A673 (cell line): ENCODE measurements around the gene HMCN2.

ENCODE experiments used
- EZH2 ChIP-seq: fragments of 200-600 bp; sonication (generic); IDR thresholded peaks from 2 replicates; pipeline ENCODE4 v1.6.1; 2017; ENCODE audit warnings: borderline replicate concordance, low read depth, mild to moderate bottlenecking, mixed read lengths, antibody characterized with exemption, low read length; ENCODE audit not compliant: poor library complexity, severe bottlenecking
- TF ChIP-seq, protein P1 (sequence below): fragments of 300-800, 200-600 bp; sonication (generic); conservative IDR thresholded peaks from 2 replicates; pipeline ENCODE4 v1.5.1; 2017; ENCODE audit warnings: low read depth, mild to moderate bottlenecking, antibody characterized with exemption, low read length, moderate library complexity, mixed read lengths

DNA sequence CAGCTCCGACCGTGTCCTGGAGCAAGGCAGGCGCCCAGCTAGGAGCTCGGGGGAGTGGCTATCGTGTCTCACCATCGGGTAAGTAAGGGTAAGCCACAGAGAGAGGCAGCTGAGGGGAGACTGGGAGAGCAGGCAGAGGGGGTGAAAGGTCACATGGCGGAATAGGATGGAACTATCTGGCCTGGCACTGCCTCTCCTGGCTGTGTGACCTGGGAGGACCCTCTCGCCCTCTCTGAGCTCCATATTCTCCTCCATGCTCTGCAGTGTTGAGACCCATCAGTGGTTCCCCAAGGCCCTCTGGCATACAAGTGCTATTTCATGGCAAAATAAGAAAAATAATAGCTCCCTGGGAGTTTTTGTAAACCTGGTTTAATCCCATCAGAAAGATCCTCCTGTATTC, 135.3 kb downstream of the HMCN2 start:
- TF ChIP-seq, protein P1, sequence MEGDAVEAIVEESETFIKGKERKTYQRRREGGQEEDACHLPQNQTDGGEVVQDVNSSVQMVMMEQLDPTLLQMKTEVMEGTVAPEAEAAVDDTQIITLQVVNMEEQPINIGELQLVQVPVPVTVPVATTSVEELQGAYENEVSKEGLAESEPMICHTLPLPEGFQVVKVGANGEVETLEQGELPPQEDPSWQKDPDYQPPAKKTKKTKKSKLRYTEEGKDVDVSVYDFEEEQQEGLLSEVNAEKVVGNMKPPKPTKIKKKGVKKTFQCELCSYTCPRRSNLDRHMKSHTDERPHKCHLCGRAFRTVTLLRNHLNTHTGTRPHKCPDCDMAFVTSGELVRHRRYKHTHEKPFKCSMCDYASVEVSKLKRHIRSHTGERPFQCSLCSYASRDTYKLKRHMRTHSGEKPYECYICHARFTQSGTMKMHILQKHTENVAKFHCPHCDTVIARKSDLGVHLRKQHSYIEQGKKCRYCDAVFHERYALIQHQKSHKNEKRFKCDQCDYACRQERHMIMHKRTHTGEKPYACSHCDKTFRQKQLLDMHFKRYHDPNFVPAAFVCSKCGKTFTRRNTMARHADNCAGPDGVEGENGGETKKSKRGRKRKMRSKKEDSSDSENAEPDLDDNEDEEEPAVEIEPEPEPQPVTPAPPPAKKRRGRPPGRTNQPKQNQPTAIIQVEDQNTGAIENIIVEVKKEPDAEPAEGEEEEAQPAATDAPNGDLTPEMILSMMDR: no peak
- TF ChIP-seq EZH2: no peak
